ENCODE data around the gene NR1I3.
"Not testable (repeated sequence)": the region's sequence is repeated elsewhere in the genome, so short reads cannot be mapped to it uniquely, and the experiment has no call there.

The NR1I3 gene, protein sequence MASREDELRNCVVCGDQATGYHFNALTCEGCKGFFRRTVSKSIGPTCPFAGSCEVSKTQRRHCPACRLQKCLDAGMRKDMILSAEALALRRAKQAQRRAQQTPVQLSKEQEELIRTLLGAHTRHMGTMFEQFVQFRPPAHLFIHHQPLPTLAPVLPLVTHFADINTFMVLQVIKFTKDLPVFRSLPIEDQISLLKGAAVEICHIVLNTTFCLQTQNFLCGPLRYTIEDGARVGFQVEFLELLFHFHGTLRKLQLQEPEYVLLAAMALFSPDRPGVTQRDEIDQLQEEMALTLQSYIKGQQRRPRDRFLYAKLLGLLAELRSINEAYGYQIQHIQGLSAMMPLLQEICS

DNA sequence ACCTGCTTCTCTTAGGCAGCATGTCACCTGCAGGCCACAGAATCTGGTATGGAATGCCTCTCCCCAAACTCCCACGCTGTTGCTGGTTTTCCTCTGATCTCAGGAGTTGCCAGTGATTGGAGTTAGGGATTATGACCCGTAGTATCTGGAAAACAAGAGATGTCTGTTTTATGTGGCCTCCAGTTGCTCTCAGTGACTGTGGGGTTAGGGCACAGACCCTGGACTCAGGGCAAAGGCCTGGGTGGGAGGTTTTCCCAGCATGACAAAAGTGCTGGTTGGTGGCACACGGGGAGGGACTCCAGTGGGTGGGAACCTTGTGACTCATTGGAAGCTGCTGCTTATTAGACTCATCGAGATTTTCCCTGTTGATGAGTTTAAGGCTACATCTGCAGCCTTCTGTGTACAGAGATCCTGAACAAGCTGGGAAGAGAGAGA is at the start of gene NR1I3:
Gene NR1I3, minus strand, starts transcription at position 165 of the 435 bp plus-strand sequence. CDS start 1,638 bp downstream, outside the sequence.
- DNase-seq (ENCODE audit: low spot score): no peak

DNA sequence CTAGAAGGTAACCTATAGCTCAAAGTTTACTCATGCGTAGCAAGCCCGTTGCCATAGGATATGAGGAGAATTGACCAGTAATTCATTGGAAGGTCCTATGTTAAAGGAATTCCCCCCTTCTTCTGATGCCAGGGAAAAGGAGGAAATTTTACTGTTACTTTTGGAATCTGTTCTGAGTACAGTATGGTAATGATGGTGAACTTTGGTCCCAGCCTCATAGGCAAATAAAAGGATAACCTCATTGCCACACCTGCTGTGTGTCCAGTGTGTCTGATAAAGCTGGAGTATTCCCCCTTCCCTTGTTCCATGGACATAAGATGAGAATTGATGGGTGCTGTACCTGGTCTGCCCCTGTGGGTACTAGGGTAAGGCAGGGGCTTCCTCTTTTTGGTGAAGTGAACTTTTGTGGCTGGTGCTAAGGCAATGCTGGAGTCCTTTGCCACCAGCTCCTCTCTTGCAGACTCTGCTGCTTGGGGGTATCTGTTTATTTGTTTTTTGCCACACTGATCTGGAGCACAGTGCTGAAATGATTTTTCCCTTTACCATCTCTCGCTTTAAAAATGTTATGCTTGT is 49.6 kb upstream of the NR1I3 start:
- peak; percentile 38 for DNase-seq (ENCODE audit: low spot score)

DNA sequence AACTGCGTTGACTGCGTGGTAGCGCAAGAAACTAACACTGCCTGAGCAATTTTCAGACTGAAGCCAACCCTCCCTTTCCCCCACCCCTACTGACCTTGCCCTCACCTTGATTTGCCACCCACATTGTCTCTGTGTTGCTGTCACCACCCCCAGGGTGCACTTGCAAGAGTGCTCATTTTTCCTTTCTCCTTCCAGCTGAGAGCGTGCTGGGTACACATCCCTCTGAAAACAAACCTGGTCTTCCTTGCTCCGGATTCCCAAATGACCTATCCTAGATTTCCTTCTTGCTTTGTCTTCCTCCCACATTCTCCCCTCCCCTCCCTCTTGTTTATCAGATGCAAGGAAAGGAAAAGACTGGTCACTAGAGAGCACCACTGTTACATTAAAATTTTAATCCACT is 47.5 kb upstream of the NR1I3 start:
- DNase-seq (ENCODE audit: low spot score): no peak

DNA sequence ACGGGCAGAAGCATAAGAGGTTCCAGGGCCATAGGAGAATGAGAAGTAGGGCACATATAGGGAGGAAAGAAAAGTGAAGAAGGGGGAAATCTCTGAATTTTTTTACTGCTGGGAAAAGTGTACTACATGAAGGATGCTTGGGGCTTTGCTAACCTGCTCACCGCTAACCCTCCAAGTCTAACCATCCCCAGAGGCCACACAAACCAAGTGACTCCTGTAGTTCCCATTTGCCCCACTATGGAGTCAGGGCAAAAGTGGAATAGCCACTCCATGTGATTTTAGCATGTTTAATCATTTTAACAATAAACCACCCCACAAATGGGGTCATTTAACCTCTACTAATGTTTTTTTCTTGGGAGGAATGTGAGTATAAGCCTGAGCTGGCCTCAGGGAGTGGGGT is 47.1 kb upstream of the NR1I3 start:
- DNase-seq (ENCODE audit: low spot score): no peak

DNA sequence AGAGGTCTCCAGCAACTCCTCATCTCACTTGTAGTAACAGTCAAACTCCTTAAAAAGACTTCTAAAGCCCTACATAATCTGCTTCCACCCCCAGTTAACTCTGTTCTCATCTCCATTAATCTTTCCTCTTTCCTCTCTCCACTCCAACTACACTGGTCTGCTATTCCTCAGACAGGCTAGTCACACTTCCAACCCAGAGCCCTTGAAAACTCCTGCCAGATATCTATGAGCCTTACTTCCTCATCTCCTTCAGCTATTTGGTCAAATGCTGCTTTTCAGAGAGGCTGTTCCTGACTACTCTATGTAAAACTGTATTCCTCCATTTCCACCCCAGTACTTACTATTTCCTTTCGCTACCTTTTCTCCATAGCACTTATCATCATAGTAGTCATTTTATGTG is 45.0 kb upstream of the NR1I3 start:
- DNase-seq (ENCODE audit: low spot score): no peak

DNA sequence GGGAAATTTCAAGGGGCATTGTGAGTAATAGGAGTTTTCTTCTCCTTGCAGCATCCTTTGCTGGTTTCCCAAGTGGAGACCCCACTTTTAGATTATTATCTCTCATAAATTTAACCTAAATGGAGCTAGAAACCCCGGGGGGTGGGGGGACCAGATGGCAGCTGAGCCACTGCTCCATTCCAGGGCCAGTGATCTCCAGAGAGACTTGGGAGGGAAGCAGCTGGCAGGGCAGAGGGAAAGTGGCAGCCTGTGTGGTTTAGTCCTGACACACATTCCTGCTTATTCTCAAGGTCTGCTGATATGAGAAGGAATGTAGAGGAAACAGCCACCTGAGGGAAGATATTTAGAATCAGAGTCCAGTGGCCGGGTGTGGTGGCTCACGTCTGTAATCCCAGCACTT is 36.9 kb upstream of the NR1I3 start:
- no peak for DNase-seq (ENCODE audit: low spot score)

DNA sequence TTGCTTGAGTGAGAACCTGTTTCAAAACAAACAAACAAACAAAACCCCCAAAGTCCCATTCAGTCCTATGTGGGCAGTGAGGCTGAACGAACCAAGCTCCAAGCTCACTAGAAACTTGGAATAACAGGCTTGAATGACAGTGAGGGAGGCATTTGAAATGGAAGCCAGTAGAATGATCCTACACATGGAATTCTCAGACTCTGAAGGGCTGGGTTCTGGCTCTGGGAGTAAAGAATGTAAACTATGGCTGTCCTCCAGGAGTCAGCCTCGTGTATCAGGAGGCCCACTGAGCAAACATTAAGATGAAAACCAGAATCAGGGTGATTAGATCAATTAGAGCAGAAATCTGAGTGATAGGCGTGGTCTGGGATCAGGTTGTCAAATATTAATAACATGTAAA is 35.4 kb upstream of the NR1I3 start:
- DNase-seq (ENCODE audit: low spot score): no peak

DNA sequence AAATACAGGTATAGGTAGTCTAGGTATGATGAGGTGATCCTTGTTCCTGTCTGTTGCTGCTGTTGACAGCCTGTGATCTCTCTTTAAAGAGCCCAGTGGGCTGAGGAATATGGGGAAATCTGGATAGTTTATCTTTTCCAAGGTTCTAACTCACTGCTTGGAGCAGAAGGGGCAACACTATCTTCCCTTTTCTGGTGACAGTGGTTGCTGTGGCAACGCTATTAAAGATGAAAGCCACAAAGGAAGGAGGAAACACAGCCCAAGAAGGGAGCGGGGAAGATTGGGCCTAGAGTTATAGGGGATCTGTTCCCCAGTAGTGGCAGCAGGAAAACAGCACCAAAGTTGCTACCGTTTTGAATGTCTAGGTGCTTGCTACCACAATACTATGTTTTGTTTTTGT is 29.3 kb upstream of the NR1I3 start:
- DNase-seq (ENCODE audit: low spot score): no peak

DNA sequence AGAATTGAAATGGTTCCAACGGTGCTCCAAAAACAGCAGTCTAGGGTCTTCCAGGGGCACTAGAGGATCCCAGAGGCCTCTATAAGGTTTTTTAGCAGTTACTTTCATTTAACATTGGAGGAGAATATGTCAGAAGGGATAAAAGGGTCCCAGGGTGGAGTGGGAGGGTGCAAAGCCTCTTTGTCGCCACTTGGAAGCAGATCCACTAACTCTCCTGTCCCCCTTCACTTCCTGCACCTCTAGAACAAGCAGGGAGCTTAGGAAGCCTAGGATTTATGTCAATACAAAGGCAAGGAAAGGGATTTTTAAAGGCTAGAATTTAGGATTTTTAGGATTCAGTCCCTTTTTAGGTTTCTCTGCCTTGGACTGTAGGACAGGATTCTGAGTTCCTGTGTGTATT is 28.8 kb upstream of the NR1I3 start:
- DNase-seq (ENCODE audit: low spot score): no peak

DNA sequence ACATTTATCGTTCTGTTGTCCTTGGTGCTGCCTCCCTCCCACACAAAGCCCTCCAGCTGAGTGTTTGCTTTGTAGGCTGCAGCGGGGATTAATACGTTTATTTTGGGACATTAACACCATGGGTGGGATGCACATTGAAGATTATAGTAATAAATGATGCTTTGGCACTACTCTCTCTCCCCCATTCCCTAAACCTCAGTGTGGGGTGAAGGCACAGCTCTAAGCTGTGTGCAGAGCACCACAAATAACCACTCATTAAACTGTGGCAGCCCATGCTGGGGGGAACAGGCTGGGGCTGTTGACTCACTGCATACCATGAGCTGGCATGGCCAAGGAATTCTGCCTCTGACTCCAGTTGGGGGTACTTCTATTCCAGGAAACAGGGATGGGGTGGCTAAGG is 28.2 kb upstream of the NR1I3 start:
- no peak for DNase-seq (ENCODE audit: low spot score)

DNA sequence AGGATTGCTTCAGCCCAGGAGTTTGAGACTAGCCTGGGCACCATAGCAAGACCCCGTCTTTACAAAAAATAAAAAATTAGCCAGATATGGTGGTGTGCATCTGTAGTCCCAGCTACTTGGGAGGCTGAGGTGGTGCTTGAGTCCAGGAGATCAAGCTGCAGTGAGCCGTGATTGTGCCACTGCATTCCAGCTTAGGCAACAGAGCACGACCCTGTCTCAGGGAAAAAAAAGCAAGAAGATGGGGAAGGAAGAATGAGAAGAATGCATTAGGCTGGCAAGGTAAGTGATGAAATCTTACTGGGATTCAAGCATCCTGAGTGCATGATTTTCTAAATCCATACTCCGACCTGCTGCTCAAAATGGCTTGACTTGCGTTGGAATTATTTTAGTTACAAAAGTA is 27.3 kb upstream of the NR1I3 start:
- DNase-seq (ENCODE audit: low spot score): no peak

DNA sequence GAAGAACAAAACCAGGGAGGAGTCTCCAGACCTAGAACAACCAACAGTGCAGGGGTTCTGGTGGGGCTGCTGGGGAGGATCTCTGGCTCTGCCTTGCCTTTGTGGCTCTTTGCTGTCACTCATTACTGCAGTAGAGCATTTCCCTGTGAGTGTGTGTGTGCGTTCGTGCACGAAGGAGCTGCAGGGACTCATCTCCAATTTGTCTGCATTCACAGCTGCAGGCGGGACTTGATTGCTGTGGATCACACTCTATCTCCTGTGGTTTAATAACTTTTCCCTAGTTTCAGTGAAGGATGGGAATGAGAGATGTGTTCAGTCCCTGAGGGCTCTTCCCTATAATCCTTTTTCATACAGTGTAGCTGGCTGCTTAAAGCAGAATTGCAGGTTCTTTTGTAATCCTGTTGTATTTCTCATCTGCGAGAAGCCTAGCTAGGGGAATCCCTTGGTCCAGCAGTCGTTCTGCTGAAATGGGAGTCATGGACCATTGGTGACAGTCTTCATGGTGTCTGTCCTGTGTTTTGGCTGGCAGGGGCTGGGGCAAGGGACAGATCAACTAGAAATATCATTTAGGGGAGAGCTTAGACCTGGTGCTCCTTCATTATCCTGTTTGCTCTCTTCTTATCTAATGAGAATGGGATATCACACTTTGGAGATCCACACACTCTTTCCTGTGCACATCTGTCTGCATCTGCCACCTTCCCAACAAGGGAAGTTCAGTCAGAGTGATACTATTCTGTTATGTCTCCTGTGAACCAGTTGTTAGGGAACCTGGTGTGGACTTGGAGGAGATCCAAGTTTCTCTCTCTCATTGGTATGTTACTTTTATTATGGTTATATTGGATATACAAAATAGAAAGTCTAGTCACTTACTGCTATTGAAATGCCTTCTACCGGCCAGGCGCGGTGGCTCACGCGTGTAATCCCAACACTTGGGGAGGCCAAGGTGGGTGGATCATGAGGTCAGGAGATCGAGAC is 23.5 kb upstream of the NR1I3 start:
- no peak for DNase-seq (ENCODE audit: low spot score)

DNA sequence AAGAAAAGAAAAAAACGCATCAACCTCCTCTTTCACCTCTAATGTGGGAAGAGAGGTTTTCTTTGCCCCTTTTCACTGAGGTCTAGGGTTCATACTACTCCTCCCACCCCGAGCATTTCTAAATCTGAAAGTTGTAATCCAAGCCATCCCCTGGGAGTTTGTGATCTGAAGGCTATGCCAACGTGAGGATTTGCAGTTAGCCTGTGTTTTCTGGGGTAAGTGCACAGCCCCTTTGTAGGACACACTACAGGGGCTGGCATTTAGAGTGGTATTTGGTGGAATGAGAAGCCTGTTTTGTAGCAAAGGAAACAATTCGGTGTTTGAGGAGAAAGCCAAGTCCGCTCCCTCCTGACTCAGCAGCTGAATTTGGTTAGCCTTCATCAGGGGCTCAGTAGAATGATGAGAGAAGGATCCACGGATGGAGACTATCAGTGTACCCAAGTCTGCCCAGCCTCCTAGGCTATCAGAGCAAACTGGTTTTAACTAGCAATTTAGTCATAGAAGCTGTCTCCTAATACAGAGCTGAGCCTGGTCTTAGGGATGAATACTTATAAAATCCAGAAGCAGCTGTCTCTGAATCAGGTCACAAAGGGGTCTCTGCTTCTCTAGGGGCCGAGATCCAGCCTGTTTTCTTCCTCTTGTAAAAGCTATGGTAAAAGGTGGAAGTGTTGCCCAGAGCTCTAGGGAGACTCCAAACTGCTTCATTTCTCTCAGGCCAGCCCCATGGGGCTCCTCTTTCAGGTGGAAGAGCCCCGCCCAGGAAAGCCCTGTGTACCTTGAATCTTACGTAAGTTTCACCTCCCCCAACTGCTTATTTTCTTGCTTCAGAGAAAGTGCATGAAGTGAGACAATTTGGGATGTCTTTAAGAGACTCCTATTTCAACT is 22.6 kb upstream of the NR1I3 start:
- DNase-seq (ENCODE audit: low spot score): no peak

DNA sequence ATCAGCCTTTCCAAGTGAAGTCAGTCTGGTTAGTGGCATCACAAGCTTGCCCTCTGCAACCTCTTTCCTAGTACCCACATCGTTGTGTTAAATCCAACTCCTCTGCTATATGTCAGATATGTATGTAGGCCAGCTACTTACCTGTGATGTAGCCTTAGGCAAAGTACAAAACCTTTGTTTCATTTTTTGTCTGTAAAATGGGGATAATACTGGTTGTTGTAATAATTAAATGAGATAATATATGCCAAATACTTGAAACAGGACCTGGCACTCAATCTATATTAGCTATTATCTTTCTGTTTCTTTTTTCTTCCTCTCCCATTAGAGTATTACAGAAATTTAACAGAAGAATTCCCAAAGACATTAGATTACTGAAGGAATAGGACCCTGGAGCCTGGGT is 21.8 kb upstream of the NR1I3 start:
- no peak for DNase-seq (ENCODE audit: low spot score)

DNA sequence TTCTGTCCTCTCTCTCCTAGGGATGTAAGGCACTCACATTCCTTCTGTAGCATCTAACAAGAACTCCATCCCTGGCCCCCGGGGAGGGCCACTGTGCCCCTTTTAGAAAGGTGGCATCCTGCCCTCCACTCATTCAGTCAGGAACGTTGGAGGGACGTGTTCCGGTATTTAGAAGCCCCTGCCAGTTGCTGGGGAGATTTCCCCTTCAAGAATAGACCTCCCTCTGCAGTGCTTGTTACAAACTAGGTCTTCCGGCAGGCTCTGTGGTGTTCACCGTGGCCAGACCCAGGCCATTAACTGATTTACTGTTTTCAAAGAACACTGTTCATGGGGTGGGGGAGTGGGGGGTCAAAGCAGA is 21.3 kb upstream of the NR1I3 start:
- no peak for DNase-seq (ENCODE audit: low spot score)

DNA sequence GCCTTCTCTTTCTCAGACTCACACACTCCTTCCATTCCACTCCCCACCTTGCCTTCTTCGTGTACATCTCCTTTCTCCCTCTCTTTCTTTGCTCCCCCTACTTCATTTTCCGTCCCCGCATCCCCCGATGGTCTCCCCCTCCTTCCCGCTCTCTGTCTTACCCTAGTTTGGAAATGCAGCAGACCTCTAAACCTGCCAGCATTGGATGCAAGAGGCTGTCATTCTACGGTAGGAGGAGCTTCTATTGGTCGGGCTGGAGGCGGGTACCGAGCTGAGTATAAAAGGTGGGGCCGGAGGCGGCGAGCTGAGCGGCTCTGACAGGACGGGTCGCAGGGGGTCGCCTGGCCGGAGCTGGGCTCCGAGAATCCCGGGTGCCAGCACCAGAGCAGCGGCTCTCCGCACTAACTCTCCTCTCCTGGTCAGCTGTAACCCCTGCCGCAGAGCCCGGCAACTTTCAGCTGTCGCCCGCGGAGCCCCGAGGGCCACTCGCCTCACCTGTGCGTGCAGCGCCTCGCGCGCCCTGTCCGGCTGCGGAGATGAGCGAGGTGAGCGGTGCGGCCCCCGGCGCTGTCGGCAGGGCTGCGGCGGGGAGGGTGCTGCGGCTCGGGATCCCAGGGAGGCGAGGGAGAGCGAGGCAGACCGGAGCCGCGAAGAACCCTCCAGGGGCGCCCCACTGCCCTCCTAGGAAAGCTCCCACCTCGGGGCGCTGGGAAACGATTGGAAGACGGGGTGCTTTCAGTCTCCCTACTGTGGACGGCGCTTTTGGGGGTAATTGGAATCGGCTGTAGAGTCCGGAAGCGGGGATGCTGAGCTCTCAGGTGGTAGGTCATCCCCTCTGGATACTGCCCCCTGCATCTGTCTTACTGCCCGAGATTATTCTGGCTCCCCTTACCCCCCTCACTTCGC is 20.7 kb upstream of the NR1I3 start, which contains the start of gene PCP4L1:
Gene PCP4L1, plus strand, starts transcription at position 307 of the 906 bp plus-strand sequence. Its CDS starts 230 bp downstream, at position 537.
- no peak for DNase-seq (ENCODE audit: low spot score)

DNA sequence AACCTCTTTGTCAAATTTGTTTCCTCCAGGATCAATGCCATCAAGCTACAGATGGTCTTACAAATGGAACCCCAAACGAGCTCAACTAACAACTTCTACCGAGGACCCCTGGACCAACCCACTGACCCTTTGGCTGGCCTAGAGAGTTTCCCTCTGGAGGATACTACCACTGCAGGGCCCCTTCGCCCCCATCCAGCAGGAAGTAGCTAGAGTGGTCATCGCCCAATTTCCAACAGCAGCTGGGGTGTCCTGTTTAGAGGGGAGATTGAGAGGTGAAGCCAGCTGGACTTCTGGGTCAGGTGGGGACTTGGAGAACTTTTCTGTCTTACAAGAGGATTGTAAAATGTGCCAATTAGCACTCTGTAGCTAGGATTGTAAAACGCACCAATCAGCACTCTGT is 19.1 kb upstream of the NR1I3 start:
- not testable (repeated sequence) for DNase-seq (ENCODE audit: low spot score)

DNA sequence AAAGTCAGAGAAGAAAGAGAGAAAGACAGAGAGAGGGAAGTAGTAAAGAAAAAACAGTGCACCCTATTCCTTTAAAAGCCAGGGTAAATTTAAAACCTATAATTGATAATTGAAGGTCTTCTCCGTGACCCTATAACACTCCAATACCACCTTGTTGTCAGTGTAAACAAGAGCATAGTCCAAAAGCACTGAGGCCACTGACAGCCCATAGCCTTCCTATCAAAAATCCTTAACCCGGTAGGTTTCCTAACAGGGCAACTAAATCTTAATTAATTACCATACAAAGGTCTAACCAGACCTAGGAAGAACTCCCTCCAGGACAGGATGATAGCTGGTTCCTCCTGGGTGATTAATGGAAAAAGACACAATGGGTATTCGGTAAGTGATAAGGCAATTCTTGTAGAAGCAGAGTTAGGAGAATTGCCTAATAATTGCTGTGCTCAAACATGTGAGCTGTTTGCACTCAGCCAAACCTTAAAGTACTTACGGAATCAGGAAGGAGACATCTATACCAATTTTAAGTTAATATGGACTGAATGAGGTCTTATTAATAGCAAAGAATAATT is 18.0 kb upstream of the NR1I3 start:
- not testable (repeated sequence) for DNase-seq (ENCODE audit: low spot score)

DNA sequence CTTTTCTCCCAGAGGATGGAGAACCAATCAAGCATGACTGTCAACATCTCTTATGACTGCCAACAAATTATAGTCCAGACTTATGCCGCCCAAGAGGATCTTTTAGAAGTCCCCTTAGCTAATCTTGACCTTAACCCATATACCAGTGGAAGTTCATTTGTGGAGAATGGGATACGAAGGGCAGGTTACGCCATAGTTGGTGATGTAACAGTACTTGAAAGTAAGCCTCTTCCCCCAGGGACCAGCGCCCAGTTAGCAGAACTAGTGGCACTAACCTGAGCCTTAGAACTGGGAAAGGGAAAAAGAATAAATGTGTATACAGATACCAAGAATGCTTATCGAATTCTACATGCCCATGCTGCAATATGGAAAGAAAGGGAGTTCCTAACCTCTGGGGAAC is 17.3 kb upstream of the NR1I3 start:
- not testable (repeated sequence) for DNase-seq (ENCODE audit: low spot score)

DNA sequence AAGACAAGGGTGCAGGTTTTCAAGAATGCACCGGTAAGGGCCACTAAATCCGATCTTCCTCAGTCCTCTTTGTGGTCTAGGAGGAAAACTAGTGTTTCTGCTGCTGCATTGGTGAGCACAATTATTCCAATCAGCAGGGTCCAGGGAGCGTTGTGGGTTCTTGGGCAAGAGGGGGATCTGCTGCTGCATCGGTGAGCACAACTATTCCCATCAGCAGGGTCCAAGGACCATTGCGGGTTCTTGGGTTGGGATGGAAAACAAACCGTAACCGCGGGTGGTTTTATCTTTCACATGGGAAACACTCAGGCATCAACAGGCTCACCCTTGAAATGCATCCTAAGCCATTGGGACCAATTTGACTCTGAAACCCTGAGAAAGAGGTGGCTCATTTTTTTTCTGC is 13.6 kb upstream of the NR1I3 start:
- DNase-seq (ENCODE audit: low spot score): no peak
